Activated CD8-positive, alpha-beta memory T cell treated with anti-CD3 and anti-CD28 coated beads, Interleukin-2, amount 50 U/mL, for 24 hours (primary cell): ENCODE measurements around the gene AUNIP.

Source experiments
- DNase-seq: peaks from one replicate; pipeline ENCODE4 v3.0.0-alpha.2; 2020; ENCODE audit errors: extremely low read depth

The AUNIP gene

GRCh38 chr1:25794325-25794724 lies 64.9 kb downstream of the AUNIP start:
- no peak for DNase-seq

- DNase-seq = no peak
Measured at GRCh38 chr1:25793585-25794170, 65.6 kb downstream of the AUNIP start.

- DNase-seq = no peak
Measured at GRCh38 chr1:25792115-25792514, 67.1 kb downstream of the AUNIP start.

- DNase-seq = no peak
Measured at GRCh38 chr1:25790472-25790871, 68.8 kb downstream of the AUNIP start.

GRCh38 chr1:25787760-25788166 lies 71.5 kb downstream of the AUNIP start:
- no peak for DNase-seq

GRCh38 chr1:25786887-25787759 lies 72.1 kb downstream of the AUNIP start:
- no peak for DNase-seq

- DNase-seq = no peak
Measured at GRCh38 chr1:25785333-25786067, 73.8 kb downstream of the AUNIP start.

- no peak for DNase-seq
Measured at GRCh38 chr1:25784575-25785051, 74.6 kb downstream of the AUNIP start.
